ENCODE results near the gene LRRC43.

LRRC43 gene

GRCh38 chr12:122232691-122233090 lies 49.8 kb downstream of the LRRC43 start:
- Histone ChIP-seq H3K27ac (ENCODE audit: low read depth, low read length) (no peak overlapping the region), H3K36me3 (ENCODE audit: control insufficient read depth, insufficient read depth, low read length) (peaks cover 3% of the 10 kb centered on the region)
- WGBS (ENCODE audit: extremely low coverage, insufficient coverage, low lambda C conversion rate): no CpG with 5 or more reads among the region's 10 CpGs

GRCh38 chr12:122235741-122236140 lies 52.8 kb downstream of the LRRC43 start:
- Histone ChIP-seq H3K23ac (ENCODE audit: low read length) (no peak overlapping the region), H3K27ac (ENCODE audit: low read depth, low read length) (no peak overlapping the region), H3K4me3 (ENCODE audit: low read length) (no peak overlapping the region), H2BK5ac (ENCODE audit: low read length) (no peak overlapping the region), H2BK120ac (ENCODE audit: low read depth, low read length) (no peak overlapping the region), H3K79me2 (ENCODE audit: control insufficient read depth, insufficient read depth, low read length) (no peaks in the 10 kb centered on the region), H3K4me1 (ENCODE audit: control insufficient read depth, low read depth, low read length) (no peaks in the 10 kb centered on the region), H3K9ac (ENCODE audit: low read length) (no peak overlapping the region), H3K79me1 (ENCODE audit: low read length) (no peaks in the 10 kb centered on the region), H3K36me3 (ENCODE audit: control insufficient read depth, insufficient read depth, low read length) (peaks cover 3% of the 10 kb centered on the region), H2AK5ac (ENCODE audit: low read length) (no peak overlapping the region), H4K5ac (ENCODE audit: low read length) (no peak overlapping the region), H3K27me3 (ENCODE audit: insufficient read depth, low read length, poor library complexity) (no peaks in the 10 kb centered on the region), H3K56ac (ENCODE audit: low read length) (no peak overlapping the region), H3K18ac (ENCODE audit: low read length) (no peak overlapping the region), H4K8ac (ENCODE audit: low read depth, low read length) (no peak overlapping the region), H3K4me2 (ENCODE audit: low read length) (no peak overlapping the region), H3K4ac (ENCODE audit: low read depth, low read length) (no peak overlapping the region), H2BK15ac (replicated peaks; ENCODE audit: low read depth) (no peak overlapping the region)
- DNase-seq: no peak
- no CpG with 5 or more reads among the region's 7 CpGs for WGBS (ENCODE audit: extremely low coverage, insufficient coverage, low lambda C conversion rate)

More at GRCh38 chr12:122232691-122233090, 49.8 kb downstream of the LRRC43 start:
- Histone ChIP-seq H3K4me2 (ENCODE audit: low read length) (no peak overlapping the region), H2AK5ac (ENCODE audit: low read length) (no peak overlapping the region), H2BK120ac (ENCODE audit: low read depth, low read length) (no peak overlapping the region), H2BK15ac (replicated peaks; ENCODE audit: low read depth) (no peak overlapping the region), H3K27me3 (ENCODE audit: insufficient read depth, low read length, poor library complexity) (no peaks in the 10 kb centered on the region), H3K4ac (ENCODE audit: low read depth, low read length) (no peak overlapping the region), H3K9ac (ENCODE audit: low read length) (no peak overlapping the region), H2BK5ac (ENCODE audit: low read length) (no peak overlapping the region), H3K4me1 (ENCODE audit: control insufficient read depth, low read depth, low read length) (no peaks in the 10 kb centered on the region), H3K4me3 (ENCODE audit: low read length) (no peak overlapping the region), H4K8ac (ENCODE audit: low read depth, low read length) (no peak overlapping the region), H3K18ac (ENCODE audit: low read length) (no peak overlapping the region), H3K79me1 (ENCODE audit: low read length) (no peaks in the 10 kb centered on the region), H3K56ac (ENCODE audit: low read length) (no peak overlapping the region), H4K5ac (ENCODE audit: low read length) (no peak overlapping the region), H3K23ac (ENCODE audit: low read length) (no peak overlapping the region), H3K79me2 (ENCODE audit: control insufficient read depth, insufficient read depth, low read length) (no peaks in the 10 kb centered on the region)
- DNase-seq: no peak

- no peak overlapping the region for H2BK15ac ChIP-seq (replicated peaks; ENCODE audit: low read depth)
- H3K23ac ChIP-seq (ENCODE audit: low read length): no peak overlapping the region
- H4K5ac ChIP-seq (ENCODE audit: low read length): no peak overlapping the region
- no peak overlapping the region for H3K56ac ChIP-seq (ENCODE audit: low read length)
- no peak overlapping the region for H2BK120ac ChIP-seq (ENCODE audit: low read depth, low read length)
- H2BK5ac ChIP-seq (ENCODE audit: low read length): no peak overlapping the region
- no peak for DNase-seq
- H2AK5ac ChIP-seq (ENCODE audit: low read length): no peak overlapping the region
- no peaks in the 10 kb centered on the region for H3K79me1 ChIP-seq (ENCODE audit: low read length)
- no peaks in the 10 kb centered on the region for H3K27me3 ChIP-seq (ENCODE audit: insufficient read depth, low read length, poor library complexity)
- peaks cover 3% of the 10 kb centered on the region for H3K36me3 ChIP-seq (ENCODE audit: control insufficient read depth, insufficient read depth, low read length)
- no peak overlapping the region for H3K4ac ChIP-seq (ENCODE audit: low read depth, low read length)
- no peak overlapping the region for H3K18ac ChIP-seq (ENCODE audit: low read length)
- H3K4me2 ChIP-seq (ENCODE audit: low read length): no peak overlapping the region
- no peak overlapping the region for H3K4me3 ChIP-seq (ENCODE audit: low read length)
- no peak overlapping the region for H3K9ac ChIP-seq (ENCODE audit: low read length)
- H3K4me1 ChIP-seq (ENCODE audit: control insufficient read depth, low read depth, low read length): no peaks in the 10 kb centered on the region
- H4K8ac ChIP-seq (ENCODE audit: low read depth, low read length): no peak overlapping the region
- no CpG with 5 or more reads among the region's 5 CpGs for WGBS (ENCODE audit: extremely low coverage, insufficient coverage, low lambda C conversion rate)
- no peak overlapping the region for H3K27ac ChIP-seq (ENCODE audit: low read depth, low read length)
- no peaks in the 10 kb centered on the region for H3K79me2 ChIP-seq (ENCODE audit: control insufficient read depth, insufficient read depth, low read length)
Observed at GRCh38 chr12:122238861-122239260, 55.9 kb downstream of the LRRC43 start.

- Histone ChIP-seq H3K23ac (ENCODE audit: low read length) (no peak overlapping the region), H3K79me1 (ENCODE audit: low read length) (no peaks in the 10 kb centered on the region), H3K4me3 (ENCODE audit: low read length) (no peak overlapping the region), H3K27ac (ENCODE audit: low read depth, low read length) (no peak overlapping the region), H2BK120ac (ENCODE audit: low read depth, low read length) (no peak overlapping the region), H3K4me1 (ENCODE audit: control insufficient read depth, low read depth, low read length) (no peaks in the 10 kb centered on the region), H3K56ac (ENCODE audit: low read length) (no peak overlapping the region), H3K79me2 (ENCODE audit: control insufficient read depth, insufficient read depth, low read length) (no peaks in the 10 kb centered on the region), H3K4ac (ENCODE audit: low read depth, low read length) (no peak overlapping the region), H3K18ac (ENCODE audit: low read length) (no peak overlapping the region), H2AK5ac (ENCODE audit: low read length) (no peak overlapping the region), H2BK15ac (replicated peaks; ENCODE audit: low read depth) (no peak overlapping the region), H3K36me3 (ENCODE audit: control insufficient read depth, insufficient read depth, low read length) (peaks cover 2% of the 10 kb centered on the region), H3K4me2 (ENCODE audit: low read length) (no peak overlapping the region), H3K9ac (ENCODE audit: low read length) (no peak overlapping the region), H2BK5ac (ENCODE audit: low read length) (no peak overlapping the region), H4K8ac (ENCODE audit: low read depth, low read length) (no peak overlapping the region), H4K5ac (ENCODE audit: low read length) (no peak overlapping the region), H3K27me3 (ENCODE audit: insufficient read depth, low read length, poor library complexity) (no peaks in the 10 kb centered on the region)
- DNase-seq: no peak
- WGBS (ENCODE audit: extremely low coverage, insufficient coverage, low lambda C conversion rate): no CpG with 5 or more reads among the region's 6 CpGs
Observed at GRCh38 chr12:122243965-122244364, 61.0 kb downstream of the LRRC43 start.

- H3K56ac ChIP-seq (ENCODE audit: low read length): no peak overlapping the region
- H3K4me1 ChIP-seq (ENCODE audit: control insufficient read depth, low read depth, low read length): no peaks in the 10 kb centered on the region
Observed at GRCh38 chr12:122244565-122245371, 61.8 kb downstream of the LRRC43 start.

GRCh38 chr12:122245553-122245952 lies 62.6 kb downstream of the LRRC43 start:
- no CpG with 5 or more reads among the region's 1 CpG for WGBS (ENCODE audit: extremely low coverage, insufficient coverage, low lambda C conversion rate)
- Histone ChIP-seq H4K8ac (ENCODE audit: low read depth, low read length) (no peak overlapping the region), H3K23ac (ENCODE audit: low read length) (no peak overlapping the region), H3K79me2 (ENCODE audit: control insufficient read depth, insufficient read depth, low read length) (no peaks in the 10 kb centered on the region), H3K4me1 (ENCODE audit: control insufficient read depth, low read depth, low read length) (no peaks in the 10 kb centered on the region), H3K4me3 (ENCODE audit: low read length) (no peak overlapping the region), H4K5ac (ENCODE audit: low read length) (no peak overlapping the region), H3K4me2 (ENCODE audit: low read length) (no peak overlapping the region), H2BK120ac (ENCODE audit: low read depth, low read length) (no peak overlapping the region), H3K27ac (ENCODE audit: low read depth, low read length) (no peak overlapping the region), H2AK5ac (ENCODE audit: low read length) (no peak overlapping the region), H3K4ac (ENCODE audit: low read depth, low read length) (no peak overlapping the region), H3K9ac (ENCODE audit: low read length) (no peak overlapping the region), H2BK5ac (ENCODE audit: low read length) (no peak overlapping the region), H3K79me1 (ENCODE audit: low read length) (no peaks in the 10 kb centered on the region), H3K56ac (ENCODE audit: low read length) (no peak overlapping the region), H3K36me3 (ENCODE audit: control insufficient read depth, insufficient read depth, low read length) (peaks cover 2% of the 10 kb centered on the region), H3K18ac (ENCODE audit: low read length) (no peak overlapping the region), H3K27me3 (ENCODE audit: insufficient read depth, low read length, poor library complexity) (no peaks in the 10 kb centered on the region), H2BK15ac (replicated peaks; ENCODE audit: low read depth) (no peak overlapping the region)
- no peak for DNase-seq

More at GRCh38 chr12:122244565-122245371, 61.8 kb downstream of the LRRC43 start:
- Histone ChIP-seq H3K27me3 (ENCODE audit: insufficient read depth, low read length, poor library complexity) (no peaks in the 10 kb centered on the region), H2AK5ac (ENCODE audit: low read length) (no peak overlapping the region), H2BK120ac (ENCODE audit: low read depth, low read length) (no peak overlapping the region), H3K9ac (ENCODE audit: low read length) (no peak overlapping the region), H3K79me1 (ENCODE audit: low read length) (no peaks in the 10 kb centered on the region), H2BK5ac (ENCODE audit: low read length) (no peak overlapping the region), H3K4ac (ENCODE audit: low read depth, low read length) (no peak overlapping the region), H3K27ac (ENCODE audit: low read depth, low read length) (no peak overlapping the region), H3K4me3 (ENCODE audit: low read length) (no peak overlapping the region), H3K4me2 (ENCODE audit: low read length) (no peak overlapping the region), H3K36me3 (ENCODE audit: control insufficient read depth, insufficient read depth, low read length) (peaks cover 2% of the 10 kb centered on the region), H2BK15ac (replicated peaks; ENCODE audit: low read depth) (no peak overlapping the region), H4K8ac (ENCODE audit: low read depth, low read length) (no peak overlapping the region), H3K23ac (ENCODE audit: low read length) (no peak overlapping the region), H3K79me2 (ENCODE audit: control insufficient read depth, insufficient read depth, low read length) (no peaks in the 10 kb centered on the region), H3K18ac (ENCODE audit: low read length) (no peak overlapping the region), H4K5ac (ENCODE audit: low read length) (no peak overlapping the region)
- no peak for DNase-seq
- WGBS (ENCODE audit: extremely low coverage, insufficient coverage, low lambda C conversion rate): no CpG with 5 or more reads among the region's 11 CpGs

Data from mesendoderm (in vitro differentiated cells).